AG08395 (cell line): Measurements from ENCODE around the gene NHERF2.
A peak's percentile ranks its signal among the peaks of the same experiment; 100 is the strongest.

ENCODE experiments used
- DNase-seq: peaks from one replicate; pipeline ENCODE4 v3.0.0; 2012; ENCODE audit warnings: mixed read lengths, low spot score

Gene NHERF2

DNA sequence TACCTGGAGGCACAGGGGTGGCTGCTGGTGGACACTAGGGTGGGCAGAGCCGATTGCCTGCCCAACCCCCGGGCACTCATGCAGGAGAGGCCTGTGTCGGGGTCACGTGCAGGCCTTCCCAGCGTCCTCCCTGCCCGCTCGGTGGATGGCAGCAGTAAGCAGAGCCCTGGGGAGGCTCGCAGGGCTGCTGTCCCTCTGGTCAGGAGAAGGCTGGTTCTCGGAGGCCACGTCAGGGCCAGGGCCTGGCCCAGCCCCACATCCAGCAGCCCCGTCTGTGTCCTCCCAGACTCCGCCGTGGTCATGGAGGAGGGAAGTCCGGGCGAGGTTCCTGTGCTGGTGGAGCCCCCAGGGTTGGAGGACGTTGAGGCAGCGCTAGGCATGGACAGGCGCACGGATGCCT, 56.7 kb downstream of the NHERF2 start:
- no peak for DNase-seq

DNA sequence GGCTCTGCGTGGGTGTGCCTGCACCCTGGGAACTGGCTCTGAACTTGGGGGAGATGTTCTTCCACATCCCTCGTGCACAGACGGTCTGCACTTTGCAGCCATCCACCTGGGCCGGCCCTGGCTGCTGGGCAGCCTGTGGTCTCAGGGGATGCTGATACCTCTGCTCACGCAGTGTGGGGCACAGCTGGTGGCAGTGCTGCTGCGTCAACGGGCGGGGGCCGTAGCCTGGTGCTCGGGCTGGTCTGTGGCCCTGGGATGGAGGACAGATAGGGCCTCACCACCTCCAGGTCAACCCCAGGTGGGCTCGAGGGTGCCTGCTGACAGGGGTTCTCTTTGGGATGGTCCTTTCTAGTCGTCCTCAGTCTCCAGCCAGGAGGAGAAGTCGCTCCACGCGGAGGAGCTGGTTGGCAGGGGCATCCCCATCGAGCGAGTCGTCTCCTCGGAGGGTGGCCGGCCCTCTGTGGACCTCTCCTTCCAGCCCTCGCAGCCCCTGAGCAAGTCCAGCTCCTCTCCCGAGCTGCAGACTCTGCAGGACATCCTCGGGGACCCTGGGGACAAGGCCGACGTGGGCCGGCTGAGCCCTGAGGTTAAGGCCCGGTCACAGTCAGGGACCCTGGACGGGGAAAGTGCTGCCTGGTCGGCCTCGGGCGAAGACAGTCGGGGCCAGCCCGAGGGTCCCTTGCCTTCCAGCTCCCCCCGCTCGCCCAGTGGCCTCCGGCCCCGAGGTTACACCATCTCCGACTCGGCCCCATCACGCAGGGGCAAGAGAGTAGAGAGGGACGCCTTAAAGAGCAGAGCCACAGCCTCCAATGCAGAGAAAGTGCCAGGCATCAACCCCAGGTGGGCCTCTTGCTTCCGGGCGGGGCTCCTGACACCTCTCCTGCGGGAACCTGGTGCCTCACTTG, 57.4 kb downstream of the NHERF2 start:
- no peak for DNase-seq

DNA sequence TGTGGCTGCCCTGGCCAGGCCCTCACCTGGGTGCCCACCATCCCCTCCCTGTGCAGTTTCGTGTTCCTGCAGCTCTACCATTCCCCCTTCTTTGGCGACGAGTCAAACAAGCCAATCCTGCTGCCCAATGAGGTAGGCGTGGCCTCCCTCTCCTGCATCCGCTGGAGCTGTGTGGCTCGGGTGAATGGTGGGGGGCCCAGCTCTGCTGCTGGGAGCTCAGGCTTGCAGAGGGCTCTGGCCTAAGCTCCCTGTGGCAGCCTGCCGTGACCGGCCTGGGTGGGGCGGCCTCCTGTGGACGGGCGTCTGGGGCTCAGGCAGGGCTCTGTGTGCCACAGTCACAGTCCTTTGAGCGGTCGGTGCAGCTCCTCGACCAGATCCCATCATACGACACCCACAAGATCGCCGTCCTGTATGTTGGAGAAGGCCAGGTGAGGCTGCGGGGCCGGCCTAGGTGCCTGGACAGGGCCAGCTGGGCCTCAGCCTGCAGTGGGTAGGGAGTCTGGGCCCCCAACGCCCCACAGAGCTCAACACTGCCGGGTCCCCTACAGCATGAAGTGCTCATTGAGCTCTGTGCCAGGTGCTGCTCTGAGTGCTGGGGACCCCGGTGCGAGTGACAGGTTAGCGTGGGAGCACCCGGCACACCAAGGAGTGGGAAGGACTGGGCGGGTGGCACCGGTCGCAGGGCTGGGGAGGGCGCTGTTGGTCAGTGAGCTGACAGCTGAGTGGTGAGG, 58.4 kb downstream of the NHERF2 start:
- no peak for DNase-seq

DNA sequence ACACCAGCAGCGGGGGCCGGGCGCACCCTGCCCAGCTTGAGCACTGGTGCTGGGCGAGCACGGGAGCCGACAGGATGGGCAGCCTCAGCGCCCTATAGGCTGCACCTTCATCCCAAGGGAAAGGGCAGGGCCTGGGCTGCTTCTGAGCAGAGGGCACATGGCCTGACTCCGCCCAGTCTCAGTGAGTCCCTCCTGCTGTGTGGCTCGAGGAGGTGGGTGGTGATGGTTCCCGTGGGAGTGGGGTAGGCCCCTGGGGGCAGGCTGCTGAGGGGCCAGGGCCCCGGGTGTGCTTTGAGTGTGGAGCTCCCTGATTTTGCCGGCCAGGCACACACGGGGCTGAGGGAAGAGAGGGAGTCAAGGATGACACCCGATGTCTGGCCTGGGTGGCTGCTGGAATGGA, 59.0 kb downstream of the NHERF2 start:
- DNase-seq = peak; percentile 49

DNA sequence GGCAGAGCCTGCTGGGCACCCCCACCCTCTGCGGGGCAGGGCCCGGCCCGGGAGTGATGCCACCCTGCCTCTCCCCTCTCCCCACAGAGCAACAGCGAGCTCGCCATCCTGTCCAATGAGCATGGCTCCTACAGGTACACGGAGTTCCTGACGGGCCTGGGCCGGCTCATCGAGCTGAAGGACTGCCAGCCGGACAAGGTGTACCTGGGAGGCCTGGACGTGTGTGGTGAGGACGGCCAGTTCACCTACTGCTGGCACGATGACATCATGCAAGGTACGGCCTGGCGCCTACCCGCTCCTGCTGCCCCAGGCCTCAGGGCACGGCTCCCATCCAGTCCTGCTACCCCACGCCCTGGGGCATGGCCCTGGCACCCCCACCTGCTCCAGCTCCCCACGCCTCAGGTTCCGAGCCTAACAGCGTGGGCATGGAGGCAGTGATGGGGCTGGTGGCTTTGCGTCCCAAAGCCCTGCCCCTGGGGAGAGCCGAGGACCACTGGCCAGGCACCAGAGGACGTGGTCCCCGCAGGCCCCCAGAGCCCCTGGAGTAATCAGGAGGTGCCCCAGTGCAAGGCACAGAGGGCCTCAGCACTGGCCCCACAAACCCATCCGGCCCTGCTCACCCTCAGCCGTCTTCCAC, 59.5 kb downstream of the NHERF2 start:
- DNase-seq = no peak

DNA sequence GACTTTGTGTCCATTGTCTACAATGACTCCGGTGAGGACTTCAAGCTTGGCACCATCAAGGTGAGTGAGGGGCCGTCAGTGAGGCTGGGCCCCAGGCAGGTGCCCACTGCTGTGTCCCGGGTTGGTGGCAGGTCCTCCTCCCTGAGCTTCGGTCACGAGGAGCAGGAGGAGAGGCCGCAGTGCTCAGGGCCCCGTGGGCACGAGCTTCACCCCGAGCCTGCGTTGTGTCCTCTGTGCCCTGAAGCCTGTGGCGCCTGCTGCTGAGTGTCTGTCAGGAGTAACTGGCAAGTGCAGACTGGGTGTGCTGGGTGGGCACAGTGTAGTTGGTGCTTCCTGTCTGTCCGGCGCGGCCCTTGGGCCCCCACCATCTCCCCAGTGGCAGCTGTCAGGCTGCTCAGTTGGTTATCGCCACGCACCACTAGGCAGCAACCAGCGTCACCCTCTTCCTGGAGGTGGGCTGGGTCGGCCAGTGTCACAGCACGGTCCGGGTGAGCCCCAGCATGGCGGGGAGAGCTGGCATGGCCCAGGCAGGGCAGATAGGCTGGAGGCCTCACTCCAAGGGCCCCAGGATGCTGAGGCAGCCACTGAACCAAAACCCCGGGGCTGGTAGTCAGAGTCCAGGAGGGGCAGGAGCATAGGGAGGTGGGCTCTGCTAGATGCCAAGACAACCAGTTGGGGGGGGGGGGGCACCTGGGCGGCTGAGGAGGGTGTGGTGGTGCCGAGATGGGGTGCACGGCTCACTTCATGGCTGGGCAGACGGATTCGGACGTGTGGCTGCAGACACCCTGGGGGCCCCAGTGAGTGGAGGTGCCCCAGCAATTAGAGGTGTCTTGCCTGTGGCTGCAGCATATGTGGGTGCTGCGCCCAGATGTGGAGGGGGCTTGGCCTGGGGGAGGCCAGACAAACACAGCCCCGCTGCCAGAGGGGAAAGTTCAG, 60.4 kb downstream of the NHERF2 start:
- no peak for DNase-seq

DNA sequence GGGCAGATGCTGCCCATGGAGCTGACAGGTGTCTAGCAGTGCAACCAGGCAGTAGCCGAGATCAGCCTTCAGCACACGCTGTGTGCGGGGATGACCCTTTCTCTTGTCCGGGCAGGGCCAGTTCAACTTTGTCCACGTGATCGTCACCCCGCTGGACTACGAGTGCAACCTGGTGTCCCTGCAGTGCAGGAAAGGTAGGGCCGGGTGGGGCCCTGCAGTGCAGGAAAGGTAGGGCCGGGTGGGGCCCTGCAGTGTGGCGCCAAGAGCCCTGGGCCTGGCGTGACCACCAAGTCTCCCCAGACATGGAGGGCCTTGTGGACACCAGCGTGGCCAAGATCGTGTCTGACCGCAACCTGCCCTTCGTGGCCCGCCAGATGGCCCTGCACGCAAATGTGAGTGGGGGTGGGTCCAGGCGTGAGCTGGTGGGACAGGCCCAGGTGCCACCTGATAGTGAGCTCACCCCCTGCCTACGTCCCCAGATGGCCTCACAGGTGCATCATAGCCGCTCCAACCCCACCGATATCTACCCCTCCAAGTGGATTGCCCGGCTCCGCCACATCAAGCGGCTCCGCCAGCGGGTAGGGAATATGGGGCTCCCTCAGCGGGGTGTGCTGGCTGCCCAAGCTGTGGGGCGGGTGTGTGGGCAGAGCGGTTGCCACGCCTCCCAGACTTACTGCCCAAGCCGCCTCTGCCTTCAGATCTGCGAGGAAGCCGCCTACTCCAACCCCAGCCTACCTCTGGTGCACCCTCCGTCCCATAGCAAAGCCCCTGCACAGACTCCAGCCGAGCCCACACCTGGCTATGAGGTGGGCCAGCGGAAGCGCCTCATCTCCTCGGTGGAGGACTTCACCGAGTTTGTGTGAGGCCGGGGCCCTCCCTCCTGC, 61.3 kb downstream of the NHERF2 start:
- no peak for DNase-seq
